ENCODE data around the gene URB1. TPM values are rescaled to one million over a fixed set of nuclear protein-coding genes. Genes with fewer than 3 reads are reported as not detected.

Gene URB1
- total and polyA plus RNA-seq, 9 of the 15 experiments (the other 6 are each of a cell fraction or from before 2014, with no cell fraction given), result 0.97 to 53.6 (median 21.5) TPM

- Histone ChIP-seq H3K4me2 (ENCODE audit: insufficient read depth, low read length) (no peak overlapping the region), H3K27me3 (ENCODE audit: control insufficient read depth in 2 of 2, insufficient read depth in 2 of 2, low read length in 2 of 2) (peaks cover 34 to 67% of the 10 kb centered on the region in 2 experiments; a peak in 4 of 5 replicates), H3K79me2 (ENCODE audit: control insufficient read depth, insufficient read depth, low read length) (no peaks in the 10 kb centered on the region), H3K9me1 (ENCODE audit: control insufficient read depth, insufficient read depth, low read length) (no peaks in the 10 kb centered on the region), H3K4me3 (no peak overlapping the region), H3K9me3 (replicated peaks; ENCODE audit: control insufficient read depth, insufficient read depth, low read depth, low read length) (no peaks in the 10 kb centered on the region), H3K9ac (ENCODE audit: insufficient read depth in 1 of 2, low read depth in 2 of 2, low read length in 2 of 2) (no peak overlapping the region), H3K4me1 (replicated peaks in 1 of 2; ENCODE audit: control insufficient read depth in 2 of 2, insufficient read depth in 2 of 2, low read length in 2 of 2) (peaks cover 2 to 22% of the 10 kb centered on the region in 2 experiments; a peak in 4 of 5 replicates), H2AFZ (ENCODE audit: low read depth, low read length) (no peak overlapping the region), H3K27ac (ENCODE audit: extremely low read depth, low read depth, low read length) (no peak overlapping the region), H4K20me1 (replicated peaks; ENCODE audit: control insufficient read depth, insufficient read depth, low read length) (no peaks in the 10 kb centered on the region), H3K36me3 (ENCODE audit: control insufficient read depth, insufficient read depth, low read length) (no peaks in the 10 kb centered on the region)
- ChIA-PET CTCF (ENCODE audit: low intra/inter-chr PET ratio) (no interaction called here), POLR2A (interaction anchor here (0.6 kb wide), 2 partner anchors 81 to 545 kb away, joined by 3 read pairs; no protein-coding TSS in a partner anchor)
- DNase-seq (ENCODE audit: extremely low read depth in 1 of 4, low spot score in 3 of 4) (no peak), FAIRE-seq (no peak), ATAC-seq (no peak)
- WGBS (ENCODE audit: insufficient coverage, low coverage, missing lambda C conversion rate), result 44% methylated on average over 5 of the region's 5 CpGs
- in situ Hi-C loops (cut with MboI), result no loop called here
- BruUV-seq (replicated peaks), result no TSS peak
- intact Hi-C loops (cut with micrococcal nuclease), result no loop called here
- TF ChIP-seq MYBL2 (IDR thresholded peaks at IDR 0.05; ENCODE audit: low read depth), result no peak
- no peak for TF ChIP-seq MYBL2 (CRISPR knock-in tag; IDR thresholded peaks at IDR 0.05; ENCODE audit: borderline replicate concordance)
- TF ChIP-seq HNRNPK (IDR thresholded peaks at IDR 0.05; ENCODE audit: low read depth, low read length, poor library complexity, severe bottlenecking), result no peak
- no peak for TF ChIP-seq CTCFL (IDR thresholded peaks at IDR 0.05; ENCODE audit: borderline replicate concordance, insufficient read depth, low read depth, low read length, poor library complexity, severe bottlenecking)
- TF ChIP-seq E2F4 (CRISPR knock-in tag; IDR thresholded peaks at IDR 0.05; ENCODE audit: low read depth), result no peak
- no peak for TF ChIP-seq RREB1 (CRISPR knock-in tag; IDR thresholded peaks at IDR 0.05)
- no peak for TF ChIP-seq E2F8 (IDR thresholded peaks at IDR 0.05; ENCODE audit: low read depth, partially characterized antibody)
- TF ChIP-seq TCF15 (CRISPR knock-in tag; IDR thresholded peaks at IDR 0.05), result no peak
- TF ChIP-seq FOXP1 (CRISPR knock-in tag; IDR thresholded peaks at IDR 0.05), result no peak
Measured at GRCh38 chr21:32410916-32411315, 18.1 kb upstream of the URB1 start.
